Measurements from ENCODE around the gene PPP2R3A. TPM values are rescaled to one million over a fixed set of nuclear protein-coding genes. Genes with fewer than 3 reads are reported as not detected.
A peak's percentile ranks its signal among the peaks of the same experiment; 100 is the strongest.

The PPP2R3A gene
- total RNA-seq, 2 donors from 2014 or later, result 37.5 to 60.1 TPM

GRCh38 chr3:135997554-135998320, 32.2 kb downstream of the PPP2R3A start:
- intact Hi-C loops (cut with DNase I), result no loop called here
- ATAC-seq (no peak), DNase-seq (no peak)

DNA sequence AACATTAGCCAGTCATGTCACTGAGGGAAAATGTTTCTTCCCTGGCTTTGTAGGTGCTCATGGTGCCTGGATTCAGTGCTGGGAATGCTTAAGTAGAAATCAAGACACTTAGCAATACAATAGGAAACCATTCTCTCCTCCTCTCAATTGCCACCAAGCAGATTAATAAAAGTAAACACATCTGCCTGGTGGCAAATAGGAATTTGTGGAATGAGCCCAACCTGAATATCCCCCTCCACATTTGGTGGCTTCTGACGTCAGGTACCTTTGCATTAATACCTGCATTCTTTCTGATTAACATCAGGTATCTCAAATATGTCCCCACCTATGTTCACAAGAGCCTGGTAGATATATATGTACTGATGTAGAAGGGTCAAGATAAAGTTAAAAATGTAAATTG, 42.7 kb downstream of the PPP2R3A start:
- ATAC-seq (no peak), DNase-seq (no peak)
- intact Hi-C loops (cut with DNase I), result no loop called here

GRCh38 chr3:136008732-136009470, 43.4 kb downstream of the PPP2R3A start:
- DNase-seq (no peak), ATAC-seq (no peak)
- intact Hi-C loops (cut with DNase I), result no loop called here

- ATAC-seq (peak in 1 of 2 donors; percentile 59), DNase-seq (no peak)
- intact Hi-C loops (cut with DNase I), result loop anchor here in 1 of 2 donors (5.0 kb wide), 1 partner anchor 47 kb away; no protein-coding TSS in a partner anchor
Measured at GRCh38 chr3:136018876-136019275, 53.3 kb downstream of the PPP2R3A start.

DNA sequence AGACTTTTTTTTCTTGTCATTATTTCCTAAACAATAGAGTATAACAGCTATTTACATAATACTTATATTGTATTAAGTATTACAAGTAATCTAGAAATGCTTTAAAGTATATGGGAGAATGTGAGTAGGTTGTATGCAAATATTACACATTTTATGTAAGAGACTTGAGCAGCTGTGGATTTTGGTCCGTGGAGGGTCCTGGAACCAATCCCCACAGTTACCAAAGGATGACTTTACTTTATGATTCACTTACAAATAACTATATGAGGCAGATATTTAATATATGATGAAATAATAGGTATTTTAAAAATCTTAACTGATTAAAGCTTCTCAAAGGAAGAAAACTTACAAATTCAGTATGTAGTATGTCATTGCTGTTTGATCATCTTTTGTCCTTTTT, 56.3 kb downstream of the PPP2R3A start:
- DNase-seq (no peak), ATAC-seq (no peak)
- intact Hi-C loops (cut with DNase I), result no loop called here

DNA sequence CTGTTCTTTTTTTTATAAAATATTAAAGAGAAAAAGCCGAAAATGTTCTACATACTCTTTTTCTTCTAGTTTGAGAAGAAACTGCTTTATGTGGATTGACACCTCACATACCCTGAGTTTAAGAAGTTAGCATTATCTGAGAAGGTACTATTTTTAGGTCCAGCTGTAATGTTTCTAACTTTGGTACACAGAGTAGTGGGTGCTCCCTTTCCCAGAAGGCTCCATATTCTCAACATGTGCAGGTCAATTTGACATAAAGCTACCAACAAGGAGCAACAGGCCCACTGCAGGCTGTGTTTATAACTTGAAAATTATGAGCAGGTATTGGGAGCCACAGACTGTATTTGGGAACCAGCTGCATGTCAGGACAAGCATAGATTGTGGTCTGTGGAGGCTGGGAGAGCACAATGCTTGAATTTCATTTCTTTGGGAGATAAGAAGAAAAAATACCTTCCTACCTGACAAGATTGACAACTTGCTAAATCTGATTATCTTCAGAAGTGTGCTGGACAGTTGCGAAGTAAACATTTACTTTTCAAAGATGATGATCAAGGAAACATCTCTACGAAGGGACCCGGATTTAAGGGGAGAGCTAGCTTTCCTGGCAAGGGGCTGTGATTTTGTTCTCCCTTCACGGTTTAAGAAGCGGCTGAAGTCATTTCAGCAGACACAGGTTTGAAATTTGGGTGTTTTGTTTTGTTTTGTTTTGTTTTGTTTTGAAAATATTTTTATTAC, 57.2 kb downstream of the PPP2R3A start:
- peak; percentile 56 to 72 for ATAC-seq
- intact Hi-C loops (cut with DNase I), result no loop called here

GRCh38 chr3:136023264-136023978, 57.9 kb downstream of the PPP2R3A start:
- ATAC-seq (peak; percentile 66 to 69), DNase-seq (no peak)
- intact Hi-C loops (cut with DNase I), result no loop called here

More for the DNA sequence above, 57.2 kb downstream of the PPP2R3A start:
- no peak for DNase-seq

DNA sequence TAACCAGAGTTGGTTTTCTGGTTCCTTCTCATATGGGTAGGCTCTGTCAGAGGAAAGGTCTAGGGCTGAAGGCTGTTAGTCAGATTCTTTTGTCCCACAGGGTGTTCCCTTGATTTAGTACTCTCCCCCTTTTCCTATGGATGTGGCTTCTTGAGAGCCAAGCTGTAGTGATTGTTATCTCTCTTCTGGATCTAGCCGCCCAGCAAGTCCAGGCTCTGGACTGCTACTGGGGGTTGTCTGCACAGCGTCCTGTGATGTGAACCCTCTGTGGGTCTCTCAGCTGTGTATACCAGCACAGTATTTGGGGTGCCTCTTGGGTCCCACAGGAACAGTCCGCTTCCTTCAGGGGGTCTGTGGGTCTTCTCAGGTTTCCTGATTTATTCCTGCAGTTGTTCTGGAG, 70.8 kb downstream of the PPP2R3A start:
- intact Hi-C loops (cut with DNase I), result loop anchor here in 1 of 2 donors (5.0 kb wide), 1 partner anchor 119 kb away; no protein-coding TSS in a partner anchor
- ATAC-seq, result no peak

GRCh38 chr3:136038668-136039067, 73.1 kb downstream of the PPP2R3A start:
- DNase-seq (no peak), ATAC-seq (no peak)
- intact Hi-C loops (cut with DNase I), result loop anchor here in 1 of 2 donors (5.0 kb wide), 1 partner anchor 121 kb away; no protein-coding TSS in a partner anchor

More for the DNA sequence above, 70.8 kb downstream of the PPP2R3A start:
- DNase-seq, result no peak

GRCh38 chr3:136042608-136043221, 77.2 kb downstream of the PPP2R3A start:
- intact Hi-C loops (cut with DNase I), result no loop called here
- peak; percentile 23 to 50 for ATAC-seq

DNA sequence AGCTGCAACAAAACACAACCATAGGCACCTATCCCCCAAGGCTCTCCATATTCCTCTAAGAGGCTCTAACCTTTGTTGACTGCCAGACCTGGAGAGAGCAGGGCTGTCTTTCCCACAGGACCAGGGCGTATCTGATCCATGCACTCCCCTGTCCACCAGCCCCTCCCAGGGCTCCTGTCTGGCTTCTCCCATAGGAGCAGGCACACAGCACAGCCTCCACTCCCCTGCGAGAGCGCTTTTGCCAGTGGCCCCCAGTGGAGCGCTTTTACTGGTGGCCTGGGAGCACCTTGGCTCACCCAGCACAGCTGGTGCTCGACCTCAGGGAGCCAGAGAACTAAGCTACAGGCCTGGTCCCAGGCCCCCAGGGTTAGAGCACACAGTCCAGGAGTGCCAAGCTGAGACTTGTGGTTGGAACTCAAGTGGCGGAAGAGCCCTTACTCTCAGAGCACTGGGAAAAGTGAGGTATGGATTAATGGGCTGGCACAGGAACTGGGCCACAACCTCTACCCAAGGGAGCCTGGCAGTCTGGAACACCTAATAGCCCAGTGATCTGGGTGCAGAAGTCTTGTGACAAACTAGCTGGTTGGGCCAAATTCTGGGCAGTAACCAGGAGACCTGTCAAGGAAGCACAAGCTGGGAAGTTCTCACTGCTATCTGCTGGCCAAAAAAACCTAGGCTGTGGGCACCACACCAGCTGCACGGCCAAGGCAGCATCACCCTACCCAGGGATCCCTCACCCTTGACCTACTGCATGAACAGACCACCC, 79.6 kb downstream of the PPP2R3A start:
- intact Hi-C loops (cut with DNase I), result no loop called here
- no peak for ATAC-seq
- DNase-seq, result no peak

More at GRCh38 chr3:136042608-136043221, 77.2 kb downstream of the PPP2R3A start:
- DNase-seq, result no peak

DNA sequence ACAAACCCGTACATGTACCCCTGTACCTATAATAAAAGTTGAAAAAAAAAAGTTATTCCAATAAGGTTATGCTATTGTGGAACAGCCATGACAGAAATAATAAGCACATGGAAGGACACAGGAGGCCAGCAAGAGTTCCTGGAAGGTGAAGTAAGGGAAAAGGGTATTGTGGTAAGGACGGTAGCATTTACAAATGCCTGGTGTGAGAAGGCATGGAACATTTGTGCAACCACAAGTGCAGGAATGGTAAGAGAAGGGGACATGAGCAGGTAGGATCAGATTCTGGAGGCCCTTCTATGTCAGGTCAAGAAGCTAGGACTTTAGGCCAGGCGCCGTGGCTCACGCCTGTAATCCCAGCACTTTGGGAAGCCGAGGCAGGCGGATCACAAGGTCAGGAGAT, 82.5 kb downstream of the PPP2R3A start:
- no peak for DNase-seq
- intact Hi-C loops (cut with DNase I), result no loop called here
- no peak for ATAC-seq

GRCh38 chr3:136050250-136050649, 84.7 kb downstream of the PPP2R3A start:
- ATAC-seq, result no peak
- no peak for DNase-seq
- intact Hi-C loops (cut with DNase I), result no loop called here

- intact Hi-C loops (cut with DNase I), result no loop called here
- no peak for ATAC-seq
- no peak for DNase-seq
Measured at GRCh38 chr3:136055491-136055890, 90.0 kb downstream of the PPP2R3A start.

GRCh38 chr3:136067211-136067610, 101.7 kb downstream of the PPP2R3A start:
- DNase-seq (no peak), ATAC-seq (no peak)
- intact Hi-C loops (cut with DNase I), result no loop called here

- no peak for ATAC-seq
- DNase-seq, result no peak
- intact Hi-C loops (cut with DNase I), result no loop called here
Measured at GRCh38 chr3:136068708-136069107, 103.2 kb downstream of the PPP2R3A start.

DNA sequence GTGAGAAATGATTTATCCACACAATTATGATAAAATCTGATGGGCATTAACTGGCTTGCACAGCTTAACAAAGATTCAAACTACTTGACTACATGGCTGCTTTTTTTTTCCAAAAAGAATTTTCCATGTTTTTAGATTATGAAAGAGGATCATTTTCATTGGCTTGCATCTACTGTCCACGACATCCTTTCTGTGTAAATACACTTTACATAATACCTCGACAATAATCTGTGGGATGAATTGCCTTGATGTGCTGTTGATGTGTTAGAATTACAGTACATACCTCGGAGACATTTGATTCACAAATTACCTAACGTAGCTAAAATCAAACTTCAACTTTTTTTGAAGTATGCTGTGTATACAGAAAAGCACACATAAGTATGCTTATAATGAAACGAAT, 104.4 kb downstream of the PPP2R3A start:
- DNase-seq (no peak), ATAC-seq (peak in 1 of 2 donors; percentile 11)
- intact Hi-C loops (cut with DNase I), result no loop called here

GRCh38 chr3:136070334-136070733, 104.8 kb downstream of the PPP2R3A start:
- DNase-seq (no peak), ATAC-seq (peak in 1 of 2 donors; percentile 76)
- intact Hi-C loops (cut with DNase I), result no loop called here
